ENCODE results near the gene PMEPA1.

PMEPA1 gene

DNA sequence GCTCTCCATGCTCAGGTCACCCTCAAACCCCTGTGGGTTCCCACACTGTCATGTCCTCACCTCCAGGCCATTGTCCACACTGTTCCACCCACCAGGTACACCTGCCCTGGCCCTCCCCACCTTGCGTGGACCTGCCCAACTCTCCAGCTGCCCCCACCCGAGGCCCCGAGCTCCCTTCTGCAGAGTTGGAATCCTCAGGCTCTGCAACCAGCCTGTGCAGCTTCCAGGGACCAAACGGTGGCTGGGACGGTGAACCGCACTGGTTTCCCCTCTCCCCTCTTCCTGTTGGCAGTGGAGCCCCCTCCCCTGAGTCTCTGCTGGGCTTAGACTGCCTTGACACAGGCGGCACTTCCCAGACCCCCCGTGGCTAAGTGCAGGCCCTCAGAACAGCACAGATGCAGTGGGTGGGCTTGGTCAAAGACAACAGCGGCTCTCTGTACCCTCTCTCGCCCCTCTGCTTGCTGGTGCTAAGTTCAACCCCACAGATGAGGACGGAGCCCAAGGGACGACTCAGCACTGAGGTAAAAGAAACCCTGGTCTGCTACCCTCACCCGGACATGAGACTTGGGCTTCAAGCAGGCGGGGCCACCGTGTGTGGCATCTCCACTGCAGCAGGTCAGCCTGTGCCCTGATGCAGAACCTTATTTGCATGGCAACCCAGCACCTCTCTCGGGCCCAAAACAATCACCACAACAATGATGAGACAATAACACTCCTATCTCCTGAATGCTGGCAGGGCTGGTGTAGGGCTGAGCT lies 100.6 kb downstream of the PMEPA1 start:
- DNase-seq (ENCODE audit: low read depth): no peak

DNA sequence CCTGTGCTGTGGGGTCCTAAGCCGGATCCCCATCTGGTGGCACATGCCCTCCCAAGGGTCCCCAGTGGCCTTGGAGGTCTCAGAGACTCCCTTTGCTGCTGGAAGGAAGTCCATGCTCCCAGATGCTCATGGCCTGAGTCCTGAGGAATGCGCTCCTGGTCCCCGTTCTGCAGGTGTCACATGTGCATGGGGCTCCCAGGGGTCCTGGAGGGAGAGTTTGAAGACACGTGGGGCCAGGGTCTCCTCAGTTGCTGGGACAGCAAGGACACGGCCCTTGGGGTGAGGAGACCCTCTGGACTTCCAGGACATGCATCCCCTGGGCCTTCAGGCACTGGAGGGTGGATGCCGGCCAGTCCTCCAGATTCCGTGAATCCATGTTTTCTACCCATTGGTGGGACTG lies 101.3 kb downstream of the PMEPA1 start:
- DNase-seq (ENCODE audit: low read depth): no peak

DNA sequence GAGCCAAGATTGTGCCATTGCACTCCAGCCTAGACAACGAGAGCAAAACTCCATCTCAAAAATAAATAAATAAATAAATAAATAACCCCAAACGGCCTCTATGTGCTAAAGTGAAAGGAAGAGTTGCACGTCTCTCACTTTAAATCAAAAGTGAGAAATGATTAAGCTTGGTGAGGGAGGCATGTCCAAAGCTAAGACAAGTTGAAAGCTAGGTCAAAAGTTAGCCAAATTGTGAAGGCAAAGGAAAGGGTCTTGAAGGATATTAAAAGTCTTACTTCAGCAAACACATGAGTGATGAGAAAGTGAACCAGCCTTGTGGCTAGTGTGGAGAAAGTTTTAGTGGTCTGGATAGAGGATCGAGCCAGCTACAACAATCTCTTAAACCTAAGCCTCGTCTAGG lies 103.9 kb downstream of the PMEPA1 start:
- DNase-seq (ENCODE audit: low read depth): no peak

DNA sequence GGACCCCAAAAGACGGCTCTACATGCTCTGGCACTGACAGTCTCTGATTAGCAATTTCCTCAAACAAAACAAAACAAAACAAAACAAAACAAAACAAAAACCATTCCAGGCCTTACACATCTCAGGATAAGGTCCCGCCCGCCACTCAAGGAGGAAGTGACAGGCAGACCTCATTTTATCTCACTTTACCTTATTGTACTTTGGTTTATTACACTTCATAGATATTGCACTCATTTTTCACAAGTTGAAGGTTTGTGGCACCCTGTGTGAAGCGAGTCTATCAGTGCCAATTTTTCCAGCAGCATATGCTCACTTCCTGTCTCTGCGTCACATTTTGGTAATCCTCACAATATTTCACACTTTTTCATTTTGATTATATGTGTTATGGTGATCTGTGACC lies 104.8 kb downstream of the PMEPA1 start:
- DNase-seq (ENCODE audit: low read depth): no peak

DNA sequence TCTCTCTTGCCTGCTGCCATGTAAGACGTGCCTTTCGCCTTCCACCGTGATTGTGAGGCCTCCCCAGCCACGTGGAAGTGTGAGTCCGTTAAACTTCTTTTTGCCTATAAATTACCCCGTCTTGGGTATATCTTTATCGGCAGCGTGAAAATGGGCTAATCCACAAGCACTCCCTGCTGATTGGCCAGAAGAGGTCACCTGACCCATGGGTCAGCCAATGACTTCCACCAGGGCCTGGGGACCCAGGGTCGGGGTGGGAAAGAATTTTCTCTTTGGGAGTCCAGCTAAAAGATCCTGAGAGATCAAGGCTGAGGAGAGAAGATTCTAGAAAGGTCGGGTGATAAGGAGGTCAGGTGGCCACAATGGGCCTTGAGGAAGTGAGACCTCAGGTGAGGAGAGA lies 106.7 kb downstream of the PMEPA1 start:
- DNase-seq (ENCODE audit: low read depth): no peak

DNA sequence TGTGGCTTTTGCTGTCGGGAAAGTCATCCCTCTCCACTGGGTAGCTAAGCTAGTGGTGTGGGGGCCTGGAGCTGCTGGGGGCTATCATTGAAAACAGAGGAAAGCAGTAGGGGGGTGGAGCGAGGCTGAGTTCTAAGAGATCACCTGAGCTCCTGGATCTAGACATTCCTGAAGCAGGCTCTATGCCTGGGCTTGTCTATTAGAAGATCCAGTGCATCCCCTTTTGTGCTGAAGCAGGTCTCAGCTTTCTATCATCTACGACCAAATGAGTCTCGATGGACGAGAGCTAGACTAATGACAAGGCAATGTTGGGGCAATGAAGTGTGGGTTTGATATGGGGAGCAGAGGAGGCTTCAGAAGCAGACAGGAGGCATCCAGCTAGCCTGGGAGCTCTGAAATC lies 108.1 kb downstream of the PMEPA1 start:
- DNase-seq (ENCODE audit: low read depth): no peak

DNA sequence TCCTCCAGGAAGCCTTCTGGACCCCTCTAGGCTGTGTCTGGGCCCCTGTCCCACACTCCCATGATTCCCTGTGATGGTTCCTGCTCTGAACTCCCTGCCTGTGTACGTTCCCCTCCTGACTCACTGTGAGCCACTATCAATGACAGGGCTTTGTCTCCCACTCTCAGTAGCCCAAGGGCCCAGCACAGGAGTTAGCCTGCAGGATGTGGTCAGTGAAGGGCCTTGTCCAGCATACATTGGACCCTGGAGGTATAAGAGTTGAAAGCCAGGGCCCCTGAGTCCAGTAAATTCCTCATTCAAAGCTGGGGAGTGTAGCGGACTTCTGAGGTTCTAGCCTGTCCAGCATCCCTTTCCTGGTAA lies 108.6 kb downstream of the PMEPA1 start:
- DNase-seq (ENCODE audit: low read depth): no peak

DNA sequence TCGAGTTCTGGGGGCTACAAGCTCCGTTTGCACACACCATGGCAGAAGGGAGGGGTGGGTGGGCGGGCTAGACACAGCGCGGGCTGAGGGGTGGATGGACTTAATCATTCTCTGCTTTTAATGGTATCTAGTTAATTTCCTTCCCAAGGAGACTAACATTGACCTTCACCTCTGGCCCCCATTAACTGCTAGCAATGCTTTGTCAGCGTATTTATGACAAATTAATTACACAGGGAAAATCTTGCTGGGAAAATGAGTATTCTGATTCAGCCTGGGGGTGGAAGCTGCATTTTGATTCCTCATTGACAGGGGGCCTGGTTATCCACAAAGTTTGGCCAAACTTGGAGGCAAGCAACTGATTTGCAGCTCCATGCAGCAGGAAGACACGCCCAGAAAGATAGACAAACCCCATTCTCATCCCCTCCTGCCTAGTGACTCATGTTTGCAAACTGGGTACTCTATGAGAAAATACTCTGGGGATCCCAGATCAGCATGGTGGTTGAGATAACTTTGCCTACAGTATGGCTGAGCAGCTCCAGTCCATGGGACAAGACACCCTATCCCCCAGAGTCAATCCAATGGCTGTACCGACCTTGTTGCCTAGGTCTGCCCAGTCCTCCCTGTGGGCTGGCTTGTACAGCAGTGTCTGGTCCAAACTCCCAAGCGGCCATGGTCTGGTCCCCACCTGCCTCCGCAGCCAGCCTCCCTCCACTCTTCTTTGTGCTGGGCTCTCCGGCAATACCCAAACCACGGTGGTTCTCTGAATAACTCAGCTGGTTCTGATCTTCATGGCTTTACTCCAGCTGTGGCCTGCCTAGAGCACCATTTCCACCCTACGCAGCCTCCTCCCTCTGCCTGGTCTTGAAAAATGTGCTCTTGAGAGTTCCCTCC lies 109.2 kb downstream of the PMEPA1 start:
- DNase-seq (ENCODE audit: low read depth): no peak

DNA sequence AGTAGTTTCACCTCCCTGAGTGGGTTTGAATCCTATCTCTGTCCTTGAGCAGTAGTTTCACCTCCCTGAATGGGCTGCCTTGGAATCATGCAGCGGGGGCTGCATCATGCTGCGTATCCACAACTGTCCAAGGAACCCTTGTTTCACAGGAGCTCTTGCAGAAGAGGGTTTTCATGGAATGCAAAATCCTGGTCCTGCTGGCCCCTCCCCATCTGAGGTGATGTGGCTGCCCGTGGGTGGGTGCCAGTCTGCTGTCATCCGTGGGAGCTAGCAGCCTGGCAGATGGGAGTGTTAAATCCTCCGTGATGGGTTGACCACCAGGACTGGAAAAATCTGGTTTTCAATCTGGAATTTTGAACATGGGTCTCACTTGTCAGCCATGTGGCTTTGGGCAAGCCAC lies 111.3 kb downstream of the PMEPA1 start:
- DNase-seq (ENCODE audit: low read depth): no peak
